HepG2 (cell line): Measurements from ENCODE around the gene GNGT2. TPM values are rescaled to one million over a fixed set of nuclear protein-coding genes. Genes with fewer than 3 reads are reported as not detected.

Experiments used
- ATAC-seq: fragments of 200-7000 bp; cut with Tn5 transposase; 3 replicates; pipeline ENCODE4 v1.9.1; 2020; ENCODE audit warnings: mild to moderate bottlenecking, moderate library complexity
- BruUV-seq: library from RNA; stranded (reverse); fragments of 400-500 nt; replicated peaks from 2 replicates; lab custom pipeline; 2021; lab: Mats Ljungman, UMichigan
- CTCF ChIA-PET: fragments of 300-600 bp; formaldehyde crosslinking; extraction: SDS; loops from one replicate; lab custom pipeline; 2021; ENCODE audit warnings: low total read pairs, inconsistent platforms, low intra/inter-chr PET ratio; lab: Yijun Ruan, JAX
- POLR2A ChIA-PET: fragments of 350-600 bp; sonication (Branson Sonifier 250); formaldehyde crosslinking; loops from one replicate; lab custom pipeline; 2020; ENCODE audit warnings: antibody characterized with exemption, inconsistent platforms; lab: Yijun Ruan, JAX
- DNase-seq: peaks from one replicate; pipeline ENCODE4 v3.0.0-alpha.2; 2015; ENCODE audit warnings: low spot score
- FAIRE-seq: peaks from 3 replicates; lab custom pipeline; 2011; peaks lifted over from hg19 to GRCh38; lab: Jason Lieb, UNC
- H2AFZ ChIP-seq: one replicate; pipeline ENCODE4 v1.6.1; 2011; ENCODE audit warnings: low read length, inconsistent platforms
- H3K27ac ChIP-seq: fragments of 300-600 bp; 3 replicates; pipeline ENCODE4 v1.8.0; 2011; ENCODE audit warnings: mixed run types, mild to moderate bottlenecking, mixed read lengths, low read length, inconsistent platforms; ENCODE audit not compliant: insufficient read depth; ENCODE audit errors: extremely low read length
- H3K27me3 ChIP-seq, 2 experiments: fragments of 200-600 bp in 1 of 2; 2 replicates in 1 of 2; 3 replicates in 1 of 2; pipeline versions ENCODE4 v1.6.0 to v1.8.0; 2011; ENCODE audit warnings: low read length in 2 of 2, mild to moderate bottlenecking in 2 of 2, moderate library complexity in 2 of 2, inconsistent platforms in 1 of 2; ENCODE audit not compliant: insufficient read depth in 2 of 2, control insufficient read depth in 1 of 2
- H3K36me3 ChIP-seq, 2 experiments: fragments of 200-600 bp in 1 of 2; replicated peaks in 1 of 2; 2 replicates in 1 of 2; 3 replicates in 1 of 2; pipeline versions ENCODE4 v1.5.1 to v1.8.0; 2011; ENCODE audit warnings: low read length in 2 of 2, inconsistent platforms in 1 of 2; ENCODE audit not compliant: insufficient read depth in 2 of 2, control insufficient read depth in 1 of 2
- H3K4me1 ChIP-seq: 2 replicates; pipeline ENCODE4 v1.5.1; 2012; ENCODE audit warnings: low read length, inconsistent platforms; ENCODE audit not compliant: insufficient read depth
- H3K4me2 ChIP-seq: 2 replicates; pipeline ENCODE4 v1.6.0; 2011; ENCODE audit warnings: low read depth, low read length, inconsistent platforms
- H3K4me3 ChIP-seq, 3 experiments: fragments of 200-600 bp in 1 of 3; sonication (generic), shearing (Covaris generic) in 1 of 3; replicated peaks in 1 of 3; 2 replicates each; pipeline ENCODE4 v1.5.1; 2011 to 2016; ENCODE audit warnings: low read length in 3 of 3, inconsistent platforms in 2 of 3, low read depth in 2 of 3, mild to moderate bottlenecking in 2 of 3, control low read depth in 1 of 3, mixed read lengths in 1 of 3; ENCODE audit not compliant: insufficient read depth in 1 of 3
- H3K79me2 ChIP-seq: one replicate; pipeline ENCODE4 v1.6.1; 2011; ENCODE audit warnings: low read length, inconsistent platforms; ENCODE audit not compliant: insufficient read depth
- H3K9ac ChIP-seq: 2 replicates; pipeline ENCODE4 v1.6.0; 2011; ENCODE audit warnings: mild to moderate bottlenecking, low read depth, low read length, inconsistent platforms; ENCODE audit not compliant: insufficient read depth
- H3K9me3 ChIP-seq: 2 replicates; pipeline ENCODE4 v1.5.1; 2012; ENCODE audit warnings: mild to moderate bottlenecking, low read length
- H4K20me1 ChIP-seq: 2 replicates; pipeline ENCODE4 v1.6.0; 2011; ENCODE audit warnings: inconsistent platforms, mild to moderate bottlenecking, low read length, moderate library complexity; ENCODE audit not compliant: insufficient read depth
- ARNT2 ChIP-seq: sonication (generic); formaldehyde crosslinking; IDR thresholded peaks from 2 replicates; pipeline ENCODE4 v1.8.0; 2022; ENCODE audit warnings: mild to moderate bottlenecking, low read depth, missing genetic modification reagents, moderate library complexity
- CTCF ChIP-seq: sonication (generic); formaldehyde crosslinking; IDR thresholded peaks from 2 replicates; pipeline ENCODE4 v1.5.0; 2020; ENCODE audit warnings: mild to moderate bottlenecking, missing genetic modification reagents, moderate library complexity
- EP300 ChIP-seq, 3 experiments: sonication (generic) in 1 of 3; formaldehyde crosslinking in 1 of 3; IDR thresholded peaks; 2 replicates each; pipeline versions ENCODE4 v1.5.1 to v1.6.1; 2011 to 2020; ENCODE audit warnings: low read depth in 2 of 3, low read length in 2 of 3, borderline replicate concordance in 1 of 3, improper control_type of control experiment in 1 of 3, mild to moderate bottlenecking in 1 of 3, missing genetic modification reagents in 1 of 3, moderate library complexity in 1 of 3
- GMEB2 ChIP-seq: IDR thresholded peaks from 2 replicates; pipeline ENCODE4 v1.6.1; 2016; ENCODE audit warnings: missing biosample characterization, missing genetic modification reagents, low read depth
- ISX ChIP-seq: sonication (generic); formaldehyde crosslinking; conservative IDR thresholded peaks from 2 replicates; pipeline ENCODE4 v1.5.0; 2020; ENCODE audit warnings: missing genetic modification reagents
- NR3C1 ChIP-seq: sonication (generic); formaldehyde crosslinking; IDR thresholded peaks from 2 replicates; pipeline ENCODE4 v1.4.0; 2020; ENCODE audit warnings: missing genetic modification reagents
- PHF21A ChIP-seq: sonication (generic); formaldehyde crosslinking; IDR thresholded peaks from 2 replicates; pipeline ENCODE4 v1.5.0; 2020; ENCODE audit warnings: mild to moderate bottlenecking, missing genetic modification reagents
- RARG ChIP-seq: sonication (generic); formaldehyde crosslinking; IDR thresholded peaks from 2 replicates; pipeline ENCODE4 v1.4.0; 2020; ENCODE audit warnings: low read depth, mild to moderate bottlenecking, missing genetic modification reagents
- RORA ChIP-seq: sonication (generic); formaldehyde crosslinking; IDR thresholded peaks from 2 replicates; pipeline ENCODE4 v1.5.0; 2020; ENCODE audit warnings: mild to moderate bottlenecking, missing genetic modification reagents, moderate library complexity
- SKI ChIP-seq: fragments of 450-650 bp; IDR thresholded peaks from one replicate; pipeline ENCODE4 v1.6.1; 2018; ENCODE audit warnings: mild to moderate bottlenecking; ENCODE audit not compliant: partially characterized antibody
- ZBTB42 ChIP-seq: sonication (generic); formaldehyde crosslinking; IDR thresholded peaks from 2 replicates; pipeline ENCODE4 v1.5.0; 2020; ENCODE audit warnings: mild to moderate bottlenecking, missing genetic modification reagents
- ZBTB7A ChIP-seq: sonication (generic); formaldehyde crosslinking; IDR thresholded peaks from 2 replicates; pipeline ENCODE4 v1.8.0; 2022; ENCODE audit warnings: mild to moderate bottlenecking, missing genetic modification reagents
- ZMAT3 ChIP-seq: sonication (generic); formaldehyde crosslinking; conservative IDR thresholded peaks from 2 replicates; pipeline ENCODE4 v1.7.0; 2021; ENCODE audit warnings: missing genetic modification reagents
- ZMYM4 ChIP-seq: sonication (generic); formaldehyde crosslinking; IDR thresholded peaks from 2 replicates; pipeline ENCODE4 v1.8.1; 2023; ENCODE audit warnings: mild to moderate bottlenecking, missing genetic modification reagents
- ZNF446 ChIP-seq: sonication (generic); formaldehyde crosslinking; IDR thresholded peaks from 2 replicates; pipeline ENCODE4 v1.5.0; 2020; ENCODE audit warnings: mild to moderate bottlenecking, missing genetic modification reagents
- ZNF510 ChIP-seq: sonication (generic); formaldehyde crosslinking; IDR thresholded peaks from 2 replicates; pipeline ENCODE4 v1.4.0; 2020; ENCODE audit warnings: low read depth, mild to moderate bottlenecking, missing genetic modification reagents
- WGBS: methylation state at CpG from one replicate; pipeline ENCODE4 v1.1.6; 2017; ENCODE audit warnings: low lambda C conversion rate; 5-methylcytosine and 5-hydroxymethylcytosine counted together
- in situ Hi-C: cut with HindIII; loops from 2 replicates; pipeline ENCODE4 v1.10.0; 2017; ENCODE audit warnings: low pct_unique_long_range_greater_than_20kb; ENCODE audit not compliant: extremely low pct_ligation_motif_present
- intact Hi-C: fragments of 100-400 bp; cut with micrococcal nuclease; formaldehyde crosslinking; loops from one replicate; pipeline ENCODE4 v1.10.0; 2022; ENCODE audit not compliant: unreplicated experiment
- polyA plus RNA-seq, 8 experiments: library from polyadenylated mRNA; depleted of rRNA in 3 of 8; stranded (reverse) in 7 of 8; unstranded in 1 of 8; fragments of >200 nt; fragmentation: Illumina TruSeq in 4 of 8; extraction: Trizol in 4 of 8; gene quantifications; 2 replicates each; pipeline versions ENCODE4 v1.2.1 to v1.2.3, GENCODE V29; 2011 to 2016; ENCODE audit warnings: low read depth in 4 of 8, missing spikeins in 1 of 8, mixed read lengths in 1 of 8; ENCODE audit not compliant: insufficient read depth in 1 of 8
- total RNA-seq, 5 experiments: library from RNA; depleted of rRNA; stranded (reverse); fragments of >200 nt; fragmentation: Illumina TruSeq; extraction: Trizol; gene quantifications; 2 replicates each; pipeline ENCODE4 v1.2.3, GENCODE V29; 2016; ENCODE audit warnings: low read depth in 1 of 5

GNGT2 gene
- total and polyA plus RNA-seq, 2 of the 13 experiments (the other 11 are each of a cell fraction or from before 2014, with no cell fraction given) = not detected

GRCh38 chr17:49213847-49214246 lies 3.5 kb upstream of the GNGT2 start (continued):
- TF ChIP-seq GMEB2 (no peak), CTCF (CRISPR knock-in tag) (no peak), ZBTB42 (CRISPR knock-in tag) (no peak), SKI (no peak)

- Histone ChIP-seq H3K4me1 (no peaks in the 10 kb centered on the region), H3K9me3 (no peaks in the 10 kb centered on the region), H3K79me2 (no peaks in the 10 kb centered on the region), H4K20me1 (no peaks in the 10 kb centered on the region), H3K4me2 (no peak overlapping the region), H3K9ac (no peak overlapping the region), H2AFZ (no peak overlapping the region), H3K4me3 (no peak overlapping the region), H3K36me3 (no peaks in the 10 kb centered on the region), H3K27me3 (peaks cover 7 to 83% of the 10 kb centered on the region in 2 experiments), H3K27ac (no peak overlapping the region)
- no peak for DNase-seq
- in situ Hi-C loops (no loop called here), intact Hi-C loops (no loop called here)
- CTCF ChIA-PET = no interaction called here
- no peak for FAIRE-seq
- POLR2A ChIA-PET = no interaction called here
- TF ChIP-seq ARNT2 (CRISPR knock-in tag) (no peak), ISX (CRISPR knock-in tag) (no peak), NR3C1 (CRISPR knock-in tag) (no peak), ZNF510 (CRISPR knock-in tag) (no peak), ZMYM4 (CRISPR knock-in tag) (no peak), ZBTB7A (CRISPR knock-in tag) (no peak), RORA (CRISPR knock-in tag) (no peak), EP300 (IDR thresholded peaks at IDR 0.05; ENCODE audit: low read depth in 2 of 2, low read length in 2 of 2) (no peak), EP300 (CRISPR knock-in tag; IDR thresholded peaks at IDR 0.05; ENCODE audit: borderline replicate concordance) (no peak), ZMAT3 (CRISPR knock-in tag) (no peak), PHF21A (CRISPR knock-in tag) (no peak), RARG (CRISPR knock-in tag) (no peak), ZNF446 (no peak)
- no peak for ATAC-seq
- no TSS peak for BruUV-seq
- WGBS = 4% methylated on average over 4 of the region's 5 CpGs
Measured at GRCh38 chr17:49213399-49213798, 3.0 kb upstream of the GNGT2 start.
